NT2/D1 (cell line): ENCODE data around the gene LINC00237.

Source experiments
- SUZ12 ChIP-seq: IDR thresholded peaks from 2 replicates; pipeline ENCODE4 v1.6.1; 2011; ENCODE audit not compliant: insufficient read length, insufficient read depth; ENCODE audit errors: extremely low read depth
- YY1 ChIP-seq: IDR thresholded peaks from 2 replicates; pipeline ENCODE4 v1.6.1; 2011; ENCODE audit not compliant: insufficient read length, insufficient read depth

DNA sequence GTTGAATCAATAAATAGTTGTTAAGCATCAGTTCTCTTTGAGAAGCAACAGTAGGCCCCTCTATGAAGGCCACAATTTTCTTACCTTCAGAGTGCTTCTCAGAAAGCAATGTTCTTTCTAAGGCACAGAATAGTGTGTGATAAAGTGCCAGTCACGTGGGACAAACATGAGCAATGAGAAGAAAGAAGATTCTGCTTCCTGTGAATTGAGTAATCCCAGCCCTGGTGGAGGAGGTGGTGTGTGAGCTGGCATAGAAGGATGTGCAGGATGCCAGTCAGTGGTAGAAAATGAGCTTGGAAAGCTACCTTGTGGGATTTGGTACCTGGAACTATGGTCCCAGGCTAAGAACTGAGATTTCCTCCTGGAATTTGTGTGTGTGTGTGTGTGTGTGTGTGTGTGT lies 41.4 kb upstream of the LINC00237 start:
- TF ChIP-seq YY1 (no peak), SUZ12 (no peak)
